Upper lobe of left lung (tissue), 6 donors: Measurements from ENCODE around the gene JSRP1. TPM values are rescaled to one million over a fixed set of nuclear protein-coding genes. Genes with fewer than 3 reads are reported as not detected.
A peak's percentile ranks its signal among the peaks of the same experiment; 100 is the strongest.

ENCODE experiments used
- ATAC-seq, 2 donors: fragments of 200-7000 bp; cut with Tn5 transposase; one replicate each; pipeline ENCODE4 v1.9.1; 2022; ENCODE audit warnings: mild to moderate bottlenecking in 2 of 2, moderate library complexity in 2 of 2; ENCODE audit not compliant: low FRiP score in 2 of 2
- DNase-seq, 2 donors: peaks; one replicate each; pipeline ENCODE4 v3.0.0-alpha.2; 2019 to 2020
- H3K27ac ChIP-seq, 4 donors: fragments of 200-600 bp; sonication (generic); one replicate each; pipeline ENCODE4 v1.5.1; 2016 to 2019
- H3K27me3 ChIP-seq, 4 donors: fragments of 200-600 bp; sonication (generic); one replicate each; pipeline ENCODE4 v1.5.1; 2017 to 2019
- H3K36me3 ChIP-seq, 4 donors: fragments of 200-600 bp; sonication (generic); one replicate each; pipeline ENCODE4 v1.5.1; 2016 to 2019
- H3K4me1 ChIP-seq, 4 donors: fragments of 200-600 bp; sonication (generic); one replicate each; pipeline ENCODE4 v1.5.1; 2018 to 2019
- H3K4me3 ChIP-seq, 4 donors: fragments of 200-600 bp; sonication (generic); one replicate each; pipeline ENCODE4 v1.5.1; 2017 to 2019; ENCODE audit warnings: mild to moderate bottlenecking in 2 of 4, moderate library complexity in 1 of 4
- H3K9me3 ChIP-seq, 4 donors: fragments of 200-600 bp; sonication (generic); one replicate each; pipeline ENCODE4 v1.5.1; 2018 to 2019
- EP300 ChIP-seq, 4 donors: sonication (generic); formaldehyde crosslinking; IDR thresholded peaks; one replicate each; pipeline ENCODE4 v1.5.1; 2017; ENCODE audit warnings: antibody characterized with exemption in 4 of 4, control low read depth in 2 of 4
- POLR2A ChIP-seq, 4 donors: fragments of 450-650 bp; IDR thresholded peaks; one replicate each; pipeline ENCODE4 v1.5.1; 2016 to 2017; ENCODE audit warnings: antibody characterized with exemption in 4 of 4, mild to moderate bottlenecking in 2 of 4
- POLR2AphosphoS5 ChIP-seq, 2 donors: sonication (generic); formaldehyde crosslinking; IDR thresholded peaks; one replicate each; pipeline ENCODE4 v1.5.1; 2017; ENCODE audit warnings: antibody characterized with exemption in 2 of 2
- WGBS, 2 donors: methylation state at CpG; one replicate each; pipeline ENCODE4 v1.1.5; 2017 to 2018; 5-methylcytosine and 5-hydroxymethylcytosine counted together
- total RNA-seq, 6 donors: library from RNA; depleted of rRNA in 4 of 6; stranded (reverse); fragments of >200 nt in 4 of 6; gene quantifications; one replicate each; pipeline versions ENCODE4 v1.1.0 to v1.2.1, GENCODE V29; 2016 to 2021
- TF ChIP-seq, protein P1 (sequence below), 6 experiments: fragments of 450-650 bp in 4 of 6; fragments of 200-600 bp in 2 of 6; sonication (generic) in 2 of 6; IDR thresholded peaks; one replicate each; pipeline ENCODE4 v1.5.1; 2016 to 2019; ENCODE audit warnings: antibody characterized with exemption in 6 of 6
- donor health status: DM: no; HTN: no; CAD: no; lungs with moderate emphysema.
- donor health status: DM: no; HTN: yes; CAD: no; lungs with severe emphysema.

The JSRP1 gene
- total RNA-seq, 6 donors from 2014 or later: 1.2 to 3.7 (median 1.7) TPM; not detected in 3

DNA sequence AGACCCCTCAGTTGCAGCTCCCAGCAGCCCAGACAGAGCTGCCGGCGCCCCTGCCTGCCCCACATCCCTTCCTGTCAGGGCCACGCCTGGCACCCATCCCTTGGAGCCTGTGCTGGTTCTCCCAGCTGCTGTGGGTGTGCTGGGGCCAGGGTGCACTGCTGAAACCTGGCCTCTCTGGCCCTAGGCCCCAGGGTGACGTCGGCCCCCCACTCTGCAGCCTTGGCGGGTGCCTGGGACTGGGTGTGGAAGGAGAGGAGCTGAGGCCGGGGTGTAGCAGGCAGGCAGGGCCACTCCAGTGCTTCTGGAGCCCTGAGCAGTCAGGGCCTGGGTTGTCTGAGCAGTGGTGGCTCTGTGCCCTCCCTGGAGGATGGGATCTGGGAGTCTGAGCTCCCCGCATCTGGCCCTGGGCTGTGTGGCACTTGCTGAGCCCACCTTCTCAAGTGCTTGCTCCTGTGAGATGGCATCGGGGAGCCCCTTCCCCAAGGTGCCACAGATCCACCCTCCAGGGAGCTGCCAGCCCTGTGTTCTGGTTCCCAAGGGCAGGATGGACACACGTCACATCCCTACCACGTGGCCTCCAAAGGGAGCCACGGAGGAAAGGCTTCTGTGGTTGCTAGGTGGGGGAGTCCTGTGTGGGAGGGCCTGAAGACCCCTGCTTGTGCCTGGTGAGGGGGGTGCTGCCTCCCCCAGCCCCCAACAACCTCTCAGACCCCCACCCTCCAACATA is 25.2 kb downstream of the JSRP1 start:
- TF ChIP-seq POLR2A (IDR thresholded peaks at IDR 0.05) (no peak), EP300 (IDR thresholded peaks at IDR 0.05) (no peak), POLR2AphosphoS5 (IDR thresholded peaks at IDR 0.05) (no peak)
- TF ChIP-seq, protein P1, sequence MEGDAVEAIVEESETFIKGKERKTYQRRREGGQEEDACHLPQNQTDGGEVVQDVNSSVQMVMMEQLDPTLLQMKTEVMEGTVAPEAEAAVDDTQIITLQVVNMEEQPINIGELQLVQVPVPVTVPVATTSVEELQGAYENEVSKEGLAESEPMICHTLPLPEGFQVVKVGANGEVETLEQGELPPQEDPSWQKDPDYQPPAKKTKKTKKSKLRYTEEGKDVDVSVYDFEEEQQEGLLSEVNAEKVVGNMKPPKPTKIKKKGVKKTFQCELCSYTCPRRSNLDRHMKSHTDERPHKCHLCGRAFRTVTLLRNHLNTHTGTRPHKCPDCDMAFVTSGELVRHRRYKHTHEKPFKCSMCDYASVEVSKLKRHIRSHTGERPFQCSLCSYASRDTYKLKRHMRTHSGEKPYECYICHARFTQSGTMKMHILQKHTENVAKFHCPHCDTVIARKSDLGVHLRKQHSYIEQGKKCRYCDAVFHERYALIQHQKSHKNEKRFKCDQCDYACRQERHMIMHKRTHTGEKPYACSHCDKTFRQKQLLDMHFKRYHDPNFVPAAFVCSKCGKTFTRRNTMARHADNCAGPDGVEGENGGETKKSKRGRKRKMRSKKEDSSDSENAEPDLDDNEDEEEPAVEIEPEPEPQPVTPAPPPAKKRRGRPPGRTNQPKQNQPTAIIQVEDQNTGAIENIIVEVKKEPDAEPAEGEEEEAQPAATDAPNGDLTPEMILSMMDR (IDR thresholded peaks at IDR 0.05): no peak
- WGBS, 2 donors: 75 to 84% methylated on average over 6 to 12 of the region's 12 CpGs

DNA sequence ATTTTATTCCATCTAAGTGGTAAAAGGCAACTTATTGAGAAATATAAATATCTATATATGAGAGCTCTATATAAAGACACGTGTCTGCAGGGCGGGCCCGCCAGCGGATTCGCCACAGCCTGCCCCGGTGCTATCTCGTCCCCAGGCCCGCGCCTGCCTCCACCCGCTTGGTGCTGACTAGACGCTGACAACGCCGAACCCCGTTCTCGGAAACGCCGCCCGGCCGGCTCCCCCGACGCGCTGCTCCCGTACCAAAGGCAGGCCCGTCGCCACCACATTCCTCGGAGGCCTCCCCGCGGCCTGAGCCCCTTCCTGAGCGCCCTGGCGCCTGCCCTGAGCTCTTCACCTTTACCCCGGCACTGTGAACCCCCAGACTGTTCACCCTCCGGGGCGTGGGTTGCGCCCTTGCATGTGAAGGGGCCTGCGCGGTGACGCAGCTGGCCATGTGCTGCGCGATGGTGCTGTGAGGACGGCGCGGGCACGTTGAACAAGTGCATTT is 26.1 kb downstream of the JSRP1 start:
- H3K4me1 ChIP-seq: peaks cover 10 to 21% (median 11%) of the 10 kb centered on the region in 4 donors
- DNase-seq: peak in 1 of 2 donors; percentile 86
- H3K27ac ChIP-seq: no peak overlapping the region
- H3K27me3 ChIP-seq: no peaks in the 10 kb centered on the region
- WGBS, 2 donors: 94 to 96% methylated on average over 42 to 43 of the region's 43 CpGs
- H3K4me3 ChIP-seq: no peak overlapping the region
- TF ChIP-seq POLR2A (IDR thresholded peaks at IDR 0.05) (no peak), EP300 (IDR thresholded peaks at IDR 0.05) (no peak), POLR2AphosphoS5 (IDR thresholded peaks at IDR 0.05) (no peak)
- TF ChIP-seq, protein P1 (IDR thresholded peaks at IDR 0.05): no peak
- no peaks in the 10 kb centered on the region for H3K9me3 ChIP-seq
- no peak for ATAC-seq
- H3K36me3 ChIP-seq: peaks cover 29 to 89% (median 79%) of the 10 kb centered on the region in 4 donors

More for the DNA sequence above, 25.2 kb downstream of the JSRP1 start:
- no peak for ATAC-seq
- Histone ChIP-seq H3K4me3 (no peak overlapping the region), H3K36me3 (peaks cover 25 to 80% (median 71%) of the 10 kb centered on the region in 4 donors), H3K27ac (peak overlapping the region in 3 of 4 donors; percentile 10 to 22 (median 21)), H3K9me3 (no peaks in the 10 kb centered on the region), H3K4me1 (peaks cover 14 to 27% (median 15%) of the 10 kb centered on the region in 4 donors), H3K27me3 (no peaks in the 10 kb centered on the region)
- DNase-seq: peak in 1 of 2 donors; percentile 75

DNA sequence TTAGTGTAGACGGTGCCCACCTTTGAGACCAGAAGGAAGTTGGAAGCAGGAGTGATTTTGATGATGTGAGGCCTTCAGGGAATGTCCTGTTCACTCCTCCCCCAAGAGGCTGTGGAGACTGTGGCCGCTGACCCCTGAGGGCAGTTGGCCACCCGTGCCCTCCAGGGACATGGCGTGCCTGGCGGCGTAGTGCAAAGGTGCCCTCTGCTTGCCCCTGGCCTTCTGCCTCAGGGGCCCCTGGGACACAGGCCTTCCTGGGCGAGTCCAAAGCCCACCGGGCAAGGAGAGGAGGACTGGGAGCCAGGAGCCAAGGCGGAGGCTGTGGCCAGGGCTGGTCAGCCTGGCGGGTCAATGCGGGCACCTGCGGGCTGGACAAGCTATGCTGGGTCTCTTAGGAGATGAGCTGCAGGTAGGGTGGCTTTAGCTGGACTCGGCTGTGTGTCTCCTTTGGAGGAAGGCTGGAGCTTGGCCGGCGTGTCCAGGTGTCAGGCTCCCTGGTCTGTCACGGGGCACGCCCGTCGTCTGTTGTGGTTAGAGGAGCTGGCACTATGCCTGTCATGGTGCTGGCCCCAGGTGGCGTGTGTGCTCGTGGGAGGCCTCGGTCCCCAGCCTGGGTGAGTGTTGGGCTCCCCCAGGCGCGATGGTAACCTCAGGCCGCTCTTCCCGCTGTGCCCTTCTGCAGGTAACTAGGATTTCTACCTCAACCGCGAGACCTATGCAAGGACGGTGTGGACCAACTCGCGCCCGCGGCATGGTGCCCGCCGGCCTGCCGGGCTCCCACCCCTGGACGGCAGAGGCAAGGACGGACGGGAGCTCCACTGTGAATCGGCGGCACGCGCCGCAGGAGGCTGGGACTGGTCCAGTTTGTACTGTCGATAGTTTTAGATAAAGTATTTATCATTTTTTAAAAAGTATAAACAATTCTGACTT is 26.8 kb downstream of the JSRP1 start:
- ATAC-seq: no peak
- no peak overlapping the region for H3K27ac ChIP-seq

More for the DNA sequence above, 26.8 kb downstream of the JSRP1 start:
- Histone ChIP-seq H3K36me3 (peaks cover 30 to 96% (median 86%) of the 10 kb centered on the region in 4 donors), H3K4me1 (peaks cover 3 to 14% (median 4%) of the 10 kb centered on the region in 4 donors), H3K9me3 (no peaks in the 10 kb centered on the region), H3K4me3 (no peak overlapping the region), H3K27me3 (no peaks in the 10 kb centered on the region)
- 92 to 96% methylated on average over 32 to 35 of the region's 45 CpGs for WGBS, 2 donors
- TF ChIP-seq POLR2AphosphoS5 (IDR thresholded peaks at IDR 0.05): no peak
- TF ChIP-seq POLR2A (IDR thresholded peaks at IDR 0.05): no peak
- TF ChIP-seq, protein P1 (IDR thresholded peaks at IDR 0.05): no peak
- TF ChIP-seq EP300 (IDR thresholded peaks at IDR 0.05): no peak
- peak in 1 of 2 donors; percentile 86 for DNase-seq
